CD4-positive, alpha-beta T cell (primary cell): ENCODE results near the gene HBS1L. TPM values are rescaled to one million over a fixed set of nuclear protein-coding genes. Genes with fewer than 3 reads are reported as not detected.
A peak's percentile ranks its signal among the peaks of the same experiment; 100 is the strongest.

Source experiments
- ATAC-seq: fragments of 200-7000 bp; cut with Tn5 transposase; one replicate; pipeline ENCODE4 v1.10.0; 2022; ENCODE audit warnings: mild to moderate bottlenecking; ENCODE audit not compliant: poor library complexity
- CTCF ChIA-PET: fragments of 350-600 bp; sonication (Branson Sonifier 250); formaldehyde crosslinking; loops from one replicate; lab custom pipeline; 2021; ENCODE audit warnings: antibody characterized with exemption, inconsistent platforms; lab: Charles Lee
- POLR2A ChIA-PET: fragments of 350-600 bp; sonication (Branson Sonifier 250); formaldehyde crosslinking; loops from one replicate; lab custom pipeline; 2021; ENCODE audit warnings: antibody characterized with exemption, inconsistent platforms; lab: Charles Lee
- DNase-seq, 14 experiments: peaks; one replicate each; pipeline ENCODE4 v3.0.0-alpha.2; 2013 to 2020; ENCODE audit warnings: mixed read lengths in 2 of 14
- H3K27ac ChIP-seq, 2 donors: one replicate each; pipeline versions ENCODE4 v1.5.1 to v1.7.0; 2013; ENCODE audit warnings: low read length in 2 of 2, low read depth in 1 of 2, mild to moderate bottlenecking in 1 of 2
- H3K27me3 ChIP-seq, 2 experiments: 1 replicate in 1 of 2; 2 replicates in 1 of 2; pipeline versions ENCODE4 v1.6.1 to v1.7.0; 2013; ENCODE audit warnings: low read length in 2 of 2, control low read depth in 1 of 2, mild to moderate bottlenecking in 1 of 2, moderate library complexity in 1 of 2; ENCODE audit not compliant: insufficient read depth in 2 of 2, control insufficient read depth in 1 of 2
- H3K36me3 ChIP-seq: one replicate; pipeline ENCODE4 v1.6.1; 2013; ENCODE audit warnings: low read length, control low read depth; ENCODE audit not compliant: insufficient read depth
- H3K4me1 ChIP-seq: one replicate; pipeline ENCODE4 v1.6.1; 2013; ENCODE audit warnings: low read length, control low read depth; ENCODE audit not compliant: insufficient read depth
- H3K4me3 ChIP-seq: one replicate; pipeline ENCODE4 v1.5.1; 2013; ENCODE audit warnings: mild to moderate bottlenecking, low read length, moderate library complexity
- H3K9me3 ChIP-seq, 2 experiments: 1 replicate in 1 of 2; 2 replicates in 1 of 2; pipeline versions ENCODE4 v1.6.1 to v1.7.0; 2013; ENCODE audit warnings: low read length in 2 of 2, mild to moderate bottlenecking in 2 of 2, control low read depth in 1 of 2, moderate library complexity in 1 of 2; ENCODE audit not compliant: control insufficient read depth in 1 of 2, insufficient read depth in 1 of 2
- H3K27ac Mint-ChIP-seq: one replicate; pipeline ENCODE4 v1.8.0; 2020; ENCODE audit warnings: mixed read lengths
- H3K27me3 Mint-ChIP-seq: one replicate; pipeline ENCODE4 v1.8.0; 2021; ENCODE audit warnings: mixed read lengths
- H3K36me3 Mint-ChIP-seq: one replicate; pipeline ENCODE4 v1.8.0; 2021; ENCODE audit warnings: low read depth, mixed read lengths
- H3K4me1 Mint-ChIP-seq: one replicate; pipeline ENCODE4 v1.8.0; 2021; ENCODE audit warnings: low read depth, mixed read lengths
- H3K4me3 Mint-ChIP-seq: one replicate; pipeline ENCODE4 v1.8.0; 2020; ENCODE audit warnings: mild to moderate bottlenecking, mixed read lengths
- H3K9me3 Mint-ChIP-seq: one replicate; pipeline ENCODE4 v1.8.0; 2020; ENCODE audit warnings: mixed read lengths
- CTCF ChIP-seq: fragments of 200-600 bp; IDR thresholded peaks from one replicate; pipeline ENCODE4 v1.8.0; 2022; ENCODE audit warnings: antibody characterized with exemption, mild to moderate bottlenecking
- intact Hi-C, 2 experiments: fragments of 100-400 bp; cut with DNase I in 1 of 2; cut with micrococcal nuclease in 1 of 2; formaldehyde crosslinking; loops; one replicate each; pipeline versions ENCODE4 v1.15.1 to v1.9.0; 2023 to 2025; cut with DNase I, micrococcal nuclease
- total RNA-seq, 174 experiments: library from RNA in 2 of 174; stranded (reverse) in 2 of 174; gene quantifications; one replicate each; pipeline ENCODE4 v1.2.3 and lab custom pipeline; 2021 to 2026

HBS1L gene
- total RNA-seq, 2 experiments from 2014 or later, result 106 to 117 TPM

- Histone ChIP-seq H3K4me1 (peaks cover 37% of the 10 kb centered on the region), H3K27me3 (no peaks in the 10 kb centered on the region), H3K4me3 (peak overlapping the region; percentile 22), H3K9me3 (no peaks in the 10 kb centered on the region), H3K27ac (peak overlapping the region; percentile 13 to 41), H3K36me3 (no peaks in the 10 kb centered on the region)
- H3K4me1 Mint-ChIP-seq, result peaks cover 79% of the 10 kb centered on the region
- ATAC-seq (no peak), DNase-seq (peak in 2 of 14 experiments; percentile 12 to 22)
- POLR2A ChIA-PET, result interaction anchor here (0.6 to 5.6 kb wide), 16 partner anchors 12 to 124 kb away, joined by 3 to 57 read pairs (median 4); partner anchors contain the start of genes HBS1L and MYB
- peak overlapping the region; percentile 78 for H3K4me3 Mint-ChIP-seq
- intact Hi-C loops, result loop anchor here (1.0 to 5.0 kb wide), 5 partner anchors 15 to 95 kb away; partner anchors contain the start of genes HBS1L (in 1 of the 2) and MYB (in 1 of the 2)
- TF ChIP-seq CTCF, result no peak
- CTCF ChIA-PET, result interaction anchor here (1.7 to 4.7 kb wide), 4 partner anchors 15 to 96 kb away, joined by 3 to 20 read pairs (median 6); no protein-coding TSS in a partner anchor
- peaks cover 8% of the 10 kb centered on the region for H3K36me3 Mint-ChIP-seq
- H3K9me3 Mint-ChIP-seq, result no peaks in the 10 kb centered on the region
- no peaks in the 10 kb centered on the region for H3K27me3 Mint-ChIP-seq
- H3K27ac Mint-ChIP-seq, result peak overlapping the region; percentile 94
These were observed 33.7 kb upstream of the HBS1L start for GRCh38 chr6:135088281-135088680.

GRCh38 chr6:135087803-135088202 lies 33.2 kb upstream of the HBS1L start:
- ATAC-seq (peak; percentile 78), DNase-seq (peak in 13 of 14 experiments; percentile 14 to 88 (median 38))
- H3K27ac ChIP-seq, result peak overlapping the region; percentile 41 to 74
- peaks cover 75% of the 10 kb centered on the region for H3K4me1 Mint-ChIP-seq
- no peak for TF ChIP-seq CTCF
- H3K36me3 ChIP-seq, result no peaks in the 10 kb centered on the region
- peak overlapping the region; percentile 78 for H3K4me3 Mint-ChIP-seq
- H3K27me3 Mint-ChIP-seq, result no peaks in the 10 kb centered on the region
- ChIA-PET CTCF (interaction anchor here (0.6 to 4.7 kb wide), 6 partner anchors 15 to 96 kb away, joined by 3 to 20 read pairs (median 6); partner anchors contain the start of gene HBS1L), POLR2A (interaction anchor here (0.7 to 5.6 kb wide), 18 partner anchors 9 to 125 kb away, joined by 3 to 57 read pairs (median 4); partner anchors contain the start of genes HBS1L and MYB)
- H3K9me3 Mint-ChIP-seq, result peaks cover 1% of the 10 kb centered on the region
- H3K27me3 ChIP-seq, result no peaks in the 10 kb centered on the region
- H3K27ac Mint-ChIP-seq, result peak overlapping the region; percentile 94
- H3K36me3 Mint-ChIP-seq, result peaks cover 13% of the 10 kb centered on the region
- peaks cover 33% of the 10 kb centered on the region for H3K4me1 ChIP-seq
- intact Hi-C loops, result loop anchor here (1.0 to 5.0 kb wide), 5 partner anchors 15 to 95 kb away; partner anchors contain the start of genes HBS1L (in 1 of the 2) and MYB (in 1 of the 2)
- H3K4me3 ChIP-seq, result peak overlapping the region; percentile 22
- H3K9me3 ChIP-seq, result no peaks in the 10 kb centered on the region

- no peak for TF ChIP-seq CTCF
- ATAC-seq (peak; percentile 41), DNase-seq (peak in 9 of 14 experiments; percentile 6 to 55 (median 18))
- CTCF ChIA-PET, result interaction anchor here (0.6 to 4.7 kb wide), 6 partner anchors 16 to 96 kb away, joined by 3 to 20 read pairs (median 6); partner anchors contain the start of gene HBS1L
- Histone ChIP-seq H3K27ac (peak overlapping the region; percentile 41 to 74), H3K9me3 (peaks cover 2% of the 10 kb centered on the region in 2 experiments), H3K27me3 (no peaks in the 10 kb centered on the region), H3K4me1 (peaks cover 33% of the 10 kb centered on the region), H3K36me3 (no peaks in the 10 kb centered on the region), H3K4me3 (peak overlapping the region; percentile 22)
- Mint-ChIP-seq H3K27me3 (no peaks in the 10 kb centered on the region), H3K36me3 (peaks cover 14% of the 10 kb centered on the region), H3K4me1 (peaks cover 71% of the 10 kb centered on the region), H3K9me3 (peaks cover 2% of the 10 kb centered on the region), H3K4me3 (peak overlapping the region; percentile 78), H3K27ac (peak overlapping the region; percentile 94)
- intact Hi-C loops, result loop anchor here in 1 of 2 experiments (5.0 kb wide), 1 partner anchor 95 kb away; the partner anchor contains the start of gene MYB
- POLR2A ChIA-PET, result interaction anchor here (0.7 to 5.6 kb wide), 17 partner anchors 9 to 103 kb away, joined by 3 to 57 read pairs (median 4); partner anchors contain the start of genes HBS1L and MYB
These were observed 32.8 kb upstream of the HBS1L start for GRCh38 chr6:135087403-135087802.
